Measurements from ENCODE around the gene SF3A1. TPM values are rescaled to one million over a fixed set of nuclear protein-coding genes. Genes with fewer than 3 reads are reported as not detected.

The SF3A1 gene
- total and polyA plus RNA-seq, 9 of the 15 experiments (the other 6 are each of a cell fraction or from before 2014, with no cell fraction given): 6.7 to 228 (median 13.0) TPM

DNA sequence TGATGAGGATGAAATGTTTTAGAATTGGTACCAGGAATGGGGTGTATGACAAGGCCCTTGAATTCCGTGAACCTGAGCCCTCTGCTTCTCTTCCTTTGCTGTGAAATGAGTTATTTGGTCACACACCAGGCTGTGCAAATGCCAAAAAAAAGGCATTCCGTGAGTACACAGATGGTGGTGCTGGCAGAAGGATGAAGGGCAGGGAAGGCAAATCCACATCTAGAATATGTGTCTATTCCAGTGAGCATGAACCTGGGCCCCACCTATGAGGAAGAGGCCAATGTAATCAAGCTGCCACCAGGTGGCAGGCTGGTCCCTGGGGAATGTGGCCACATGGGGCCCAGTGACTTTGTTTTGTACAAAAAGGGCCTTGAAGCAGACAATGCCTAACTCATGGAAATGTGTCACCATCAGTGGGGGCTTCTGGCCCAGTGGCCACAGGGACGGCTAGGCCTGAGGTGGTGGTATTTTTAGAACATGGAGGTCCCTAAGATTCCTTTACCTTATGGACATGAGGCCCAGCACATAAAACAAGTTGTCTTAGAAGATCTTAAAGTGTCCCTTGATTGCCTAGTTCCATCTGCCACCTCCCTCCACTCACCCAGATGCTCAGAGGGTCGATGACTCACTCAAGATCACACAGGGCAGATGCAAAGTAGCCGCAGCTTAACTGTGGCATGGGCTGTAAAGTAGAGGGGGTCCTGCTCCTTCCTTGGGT is 34.4 kb upstream of the SF3A1 start (continued):
- TF ChIP-seq, protein P1, sequence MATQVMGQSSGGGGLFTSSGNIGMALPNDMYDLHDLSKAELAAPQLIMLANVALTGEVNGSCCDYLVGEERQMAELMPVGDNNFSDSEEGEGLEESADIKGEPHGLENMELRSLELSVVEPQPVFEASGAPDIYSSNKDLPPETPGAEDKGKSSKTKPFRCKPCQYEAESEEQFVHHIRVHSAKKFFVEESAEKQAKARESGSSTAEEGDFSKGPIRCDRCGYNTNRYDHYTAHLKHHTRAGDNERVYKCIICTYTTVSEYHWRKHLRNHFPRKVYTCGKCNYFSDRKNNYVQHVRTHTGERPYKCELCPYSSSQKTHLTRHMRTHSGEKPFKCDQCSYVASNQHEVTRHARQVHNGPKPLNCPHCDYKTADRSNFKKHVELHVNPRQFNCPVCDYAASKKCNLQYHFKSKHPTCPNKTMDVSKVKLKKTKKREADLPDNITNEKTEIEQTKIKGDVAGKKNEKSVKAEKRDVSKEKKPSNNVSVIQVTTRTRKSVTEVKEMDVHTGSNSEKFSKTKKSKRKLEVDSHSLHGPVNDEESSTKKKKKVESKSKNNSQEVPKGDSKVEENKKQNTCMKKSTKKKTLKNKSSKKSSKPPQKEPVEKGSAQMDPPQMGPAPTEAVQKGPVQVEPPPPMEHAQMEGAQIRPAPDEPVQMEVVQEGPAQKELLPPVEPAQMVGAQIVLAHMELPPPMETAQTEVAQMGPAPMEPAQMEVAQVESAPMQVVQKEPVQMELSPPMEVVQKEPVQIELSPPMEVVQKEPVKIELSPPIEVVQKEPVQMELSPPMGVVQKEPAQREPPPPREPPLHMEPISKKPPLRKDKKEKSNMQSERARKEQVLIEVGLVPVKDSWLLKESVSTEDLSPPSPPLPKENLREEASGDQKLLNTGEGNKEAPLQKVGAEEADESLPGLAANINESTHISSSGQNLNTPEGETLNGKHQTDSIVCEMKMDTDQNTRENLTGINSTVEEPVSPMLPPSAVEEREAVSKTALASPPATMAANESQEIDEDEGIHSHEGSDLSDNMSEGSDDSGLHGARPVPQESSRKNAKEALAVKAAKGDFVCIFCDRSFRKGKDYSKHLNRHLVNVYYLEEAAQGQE (IDR thresholded peaks at IDR 0.05; ENCODE audit: borderline replicate concordance): peak; percentile 87
- TF ChIP-seq, protein P1 (CRISPR knock-in tag; IDR thresholded peaks at IDR 0.05; ENCODE audit: low read depth): no peak
- no peak for TF ChIP-seq HMGN3 (IDR thresholded peaks at IDR 0.05; ENCODE audit: borderline replicate concordance, extremely low read depth, insufficient read length, low read depth, low read length)
- TF ChIP-seq, protein P2, sequence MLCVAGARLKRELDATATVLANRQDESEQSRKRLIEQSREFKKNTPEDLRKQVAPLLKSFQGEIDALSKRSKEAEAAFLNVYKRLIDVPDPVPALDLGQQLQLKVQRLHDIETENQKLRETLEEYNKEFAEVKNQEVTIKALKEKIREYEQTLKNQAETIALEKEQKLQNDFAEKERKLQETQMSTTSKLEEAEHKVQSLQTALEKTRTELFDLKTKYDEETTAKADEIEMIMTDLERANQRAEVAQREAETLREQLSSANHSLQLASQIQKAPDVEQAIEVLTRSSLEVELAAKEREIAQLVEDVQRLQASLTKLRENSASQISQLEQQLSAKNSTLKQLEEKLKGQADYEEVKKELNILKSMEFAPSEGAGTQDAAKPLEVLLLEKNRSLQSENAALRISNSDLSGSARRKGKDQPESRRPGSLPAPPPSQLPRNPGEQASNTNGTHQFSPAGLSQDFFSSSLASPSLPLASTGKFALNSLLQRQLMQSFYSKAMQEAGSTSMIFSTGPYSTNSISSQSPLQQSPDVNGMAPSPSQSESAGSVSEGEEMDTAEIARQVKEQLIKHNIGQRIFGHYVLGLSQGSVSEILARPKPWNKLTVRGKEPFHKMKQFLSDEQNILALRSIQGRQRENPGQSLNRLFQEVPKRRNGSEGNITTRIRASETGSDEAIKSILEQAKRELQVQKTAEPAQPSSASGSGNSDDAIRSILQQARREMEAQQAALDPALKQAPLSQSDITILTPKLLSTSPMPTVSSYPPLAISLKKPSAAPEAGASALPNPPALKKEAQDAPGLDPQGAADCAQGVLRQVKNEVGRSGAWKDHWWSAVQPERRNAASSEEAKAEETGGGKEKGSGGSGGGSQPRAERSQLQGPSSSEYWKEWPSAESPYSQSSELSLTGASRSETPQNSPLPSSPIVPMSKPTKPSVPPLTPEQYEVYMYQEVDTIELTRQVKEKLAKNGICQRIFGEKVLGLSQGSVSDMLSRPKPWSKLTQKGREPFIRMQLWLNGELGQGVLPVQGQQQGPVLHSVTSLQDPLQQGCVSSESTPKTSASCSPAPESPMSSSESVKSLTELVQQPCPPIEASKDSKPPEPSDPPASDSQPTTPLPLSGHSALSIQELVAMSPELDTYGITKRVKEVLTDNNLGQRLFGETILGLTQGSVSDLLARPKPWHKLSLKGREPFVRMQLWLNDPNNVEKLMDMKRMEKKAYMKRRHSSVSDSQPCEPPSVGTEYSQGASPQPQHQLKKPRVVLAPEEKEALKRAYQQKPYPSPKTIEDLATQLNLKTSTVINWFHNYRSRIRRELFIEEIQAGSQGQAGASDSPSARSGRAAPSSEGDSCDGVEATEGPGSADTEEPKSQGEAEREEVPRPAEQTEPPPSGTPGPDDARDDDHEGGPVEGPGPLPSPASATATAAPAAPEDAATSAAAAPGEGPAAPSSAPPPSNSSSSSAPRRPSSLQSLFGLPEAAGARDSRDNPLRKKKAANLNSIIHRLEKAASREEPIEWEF (CRISPR knock-in tag; IDR thresholded peaks at IDR 0.05): no peak
- no peak for TF ChIP-seq MAFG (tag; conservative IDR thresholded peaks at IDR 0.05)
- no peak for TF ChIP-seq DMBX1 (CRISPR knock-in tag; IDR thresholded peaks at IDR 0.05; ENCODE audit: borderline replicate concordance)
- TF ChIP-seq, protein P3, sequence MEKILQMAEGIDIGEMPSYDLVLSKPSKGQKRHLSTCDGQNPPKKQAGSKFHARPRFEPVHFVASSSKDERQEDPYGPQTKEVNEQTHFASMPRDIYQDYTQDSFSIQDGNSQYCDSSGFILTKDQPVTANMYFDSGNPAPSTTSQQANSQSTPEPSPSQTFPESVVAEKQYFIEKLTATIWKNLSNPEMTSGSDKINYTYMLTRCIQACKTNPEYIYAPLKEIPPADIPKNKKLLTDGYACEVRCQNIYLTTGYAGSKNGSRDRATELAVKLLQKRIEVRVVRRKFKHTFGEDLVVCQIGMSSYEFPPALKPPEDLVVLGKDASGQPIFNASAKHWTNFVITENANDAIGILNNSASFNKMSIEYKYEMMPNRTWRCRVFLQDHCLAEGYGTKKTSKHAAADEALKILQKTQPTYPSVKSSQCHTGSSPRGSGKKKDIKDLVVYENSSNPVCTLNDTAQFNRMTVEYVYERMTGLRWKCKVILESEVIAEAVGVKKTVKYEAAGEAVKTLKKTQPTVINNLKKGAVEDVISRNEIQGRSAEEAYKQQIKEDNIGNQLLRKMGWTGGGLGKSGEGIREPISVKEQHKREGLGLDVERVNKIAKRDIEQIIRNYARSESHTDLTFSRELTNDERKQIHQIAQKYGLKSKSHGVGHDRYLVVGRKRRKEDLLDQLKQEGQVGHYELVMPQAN (IDR thresholded peaks at IDR 0.05; ENCODE audit: borderline replicate concordance): no peak
- TF ChIP-seq CBX3 (IDR thresholded peaks at IDR 0.05; ENCODE audit: borderline replicate concordance in 1 of 2, low read length in 2 of 2): peak in 1 of 2 experiments; percentile 87; a peak in 2 of 3 replicates
- TF ChIP-seq GABPB1 (CRISPR knock-in tag; IDR thresholded peaks at IDR 0.05): 0 out of 2 replicates have a peak, but pooled peaks have one; percentile 33
- TF ChIP-seq YY1 (IDR thresholded peaks at IDR 0.05; ENCODE audit: borderline replicate concordance in 1 of 3, control insufficient read depth in 1 of 3, extremely low read depth in 1 of 3, insufficient read depth in 3 of 3, insufficient read length in 1 of 3, insufficient replicate concordance in 2 of 3, low read depth in 1 of 3, low read length in 2 of 3): peak in 1 of 3 experiments; percentile 14

Data from K562 (cell line).